ENCODE measurements around the gene E2F7. TPM values are rescaled to one million over a fixed set of nuclear protein-coding genes. Genes with fewer than 3 reads are reported as not detected.

Gene E2F7
- total RNA-seq, 1 experiment from 2014 or later, result 8.7 TPM

- DNase-seq, result peak; percentile 26
- no peaks in the 10 kb centered on the region for H3K27me3 ChIP-seq (ENCODE audit: control insufficient read depth, insufficient read depth, low read length)
- peaks cover 17% of the 10 kb centered on the region for H3K36me3 ChIP-seq (replicated peaks; ENCODE audit: control insufficient read depth, insufficient read depth, low read length)
- H3K4me3 ChIP-seq (ENCODE audit: insufficient read depth, low read depth, low read length), result no peak overlapping the region
These were observed 15.5 kb downstream of the E2F7 start for GRCh38 chr12:77049767-77050353.

- Histone ChIP-seq H3K36me3 (replicated peaks; ENCODE audit: control insufficient read depth, insufficient read depth, low read length) (peaks cover 31% of the 10 kb centered on the region), H3K27me3 (ENCODE audit: control insufficient read depth, insufficient read depth, low read length) (no peaks in the 10 kb centered on the region), H3K4me3 (ENCODE audit: insufficient read depth, low read depth, low read length) (no peak overlapping the region)
- no peak for DNase-seq
These were observed 17.8 kb downstream of the E2F7 start for GRCh38 chr12:77047341-77048109.

- Histone ChIP-seq H3K27me3 (ENCODE audit: control insufficient read depth, insufficient read depth, low read length) (no peaks in the 10 kb centered on the region), H3K36me3 (replicated peaks; ENCODE audit: control insufficient read depth, insufficient read depth, low read length) (peaks cover 37% of the 10 kb centered on the region), H3K4me3 (ENCODE audit: insufficient read depth, low read depth, low read length) (no peak overlapping the region)
- no peak for DNase-seq
These were observed 18.9 kb downstream of the E2F7 start for GRCh38 chr12:77046468-77046867.

- no peak for DNase-seq
- Histone ChIP-seq H3K4me3 (ENCODE audit: insufficient read depth, low read depth, low read length) (no peak overlapping the region), H3K27me3 (ENCODE audit: control insufficient read depth, insufficient read depth, low read length) (no peaks in the 10 kb centered on the region), H3K36me3 (replicated peaks; ENCODE audit: control insufficient read depth, insufficient read depth, low read length) (peaks cover 36% of the 10 kb centered on the region)
These were observed 20.2 kb downstream of the E2F7 start for GRCh38 chr12:77045183-77045582.

GRCh38 chr12:77044721-77045120, 20.6 kb downstream of the E2F7 start:
- H3K4me3 ChIP-seq (ENCODE audit: insufficient read depth, low read depth, low read length), result no peak overlapping the region
- H3K36me3 ChIP-seq (replicated peaks; ENCODE audit: control insufficient read depth, insufficient read depth, low read length), result peaks cover 36% of the 10 kb centered on the region
- no peak for DNase-seq
- no peaks in the 10 kb centered on the region for H3K27me3 ChIP-seq (ENCODE audit: control insufficient read depth, insufficient read depth, low read length)

DNA sequence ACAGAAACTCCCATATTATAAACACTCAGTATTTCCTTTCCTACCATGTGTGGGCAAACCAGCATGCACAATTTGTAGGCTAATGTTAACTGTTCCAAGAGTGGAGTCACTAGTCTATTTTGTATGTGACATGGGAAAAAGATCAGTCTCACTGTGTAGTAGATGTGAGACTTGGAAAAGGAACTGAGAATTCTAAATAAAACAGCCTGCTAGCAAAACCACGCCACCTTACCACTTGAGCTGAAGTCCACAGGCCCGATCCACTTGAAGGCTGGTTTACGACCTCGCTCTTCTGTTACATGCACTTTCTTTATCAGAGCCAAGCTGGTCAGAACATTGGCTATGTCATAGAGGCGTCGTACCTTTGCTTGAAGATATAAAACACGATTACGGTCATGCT, 22.5 kb downstream of the E2F7 start:
- no peaks in the 10 kb centered on the region for H3K27me3 ChIP-seq (ENCODE audit: control insufficient read depth, insufficient read depth, low read length)

GRCh38 chr12:77040231-77040630, 25.1 kb downstream of the E2F7 start:
- H3K27me3 ChIP-seq (ENCODE audit: control insufficient read depth, insufficient read depth, low read length), result no peaks in the 10 kb centered on the region
- DNase-seq, result no peak
- H3K4me3 ChIP-seq (ENCODE audit: insufficient read depth, low read depth, low read length), result no peak overlapping the region
- peaks cover 24% of the 10 kb centered on the region for H3K36me3 ChIP-seq (replicated peaks; ENCODE audit: control insufficient read depth, insufficient read depth, low read length)

More for the DNA sequence above, 22.5 kb downstream of the E2F7 start:
- Histone ChIP-seq H3K36me3 (replicated peaks; ENCODE audit: control insufficient read depth, insufficient read depth, low read length) (peaks cover 33% of the 10 kb centered on the region), H3K4me3 (ENCODE audit: insufficient read depth, low read depth, low read length) (no peak overlapping the region)
- no peak for DNase-seq

GRCh38 chr12:77035226-77035625, 30.1 kb downstream of the E2F7 start:
- DNase-seq, result no peak
- no peak overlapping the region for H3K4me3 ChIP-seq (ENCODE audit: insufficient read depth, low read depth, low read length)
- H3K27me3 ChIP-seq (ENCODE audit: control insufficient read depth, insufficient read depth, low read length), result no peaks in the 10 kb centered on the region
- peaks cover 15% of the 10 kb centered on the region for H3K36me3 ChIP-seq (replicated peaks; ENCODE audit: control insufficient read depth, insufficient read depth, low read length)

- no peak overlapping the region for H3K4me3 ChIP-seq (ENCODE audit: insufficient read depth, low read depth, low read length)
- H3K27me3 ChIP-seq (ENCODE audit: control insufficient read depth, insufficient read depth, low read length), result no peaks in the 10 kb centered on the region
- no peak for DNase-seq
- H3K36me3 ChIP-seq (replicated peaks; ENCODE audit: control insufficient read depth, insufficient read depth, low read length), result peaks cover 27% of the 10 kb centered on the region
These were observed 31.5 kb downstream of the E2F7 start for GRCh38 chr12:77033658-77034536.

DNA sequence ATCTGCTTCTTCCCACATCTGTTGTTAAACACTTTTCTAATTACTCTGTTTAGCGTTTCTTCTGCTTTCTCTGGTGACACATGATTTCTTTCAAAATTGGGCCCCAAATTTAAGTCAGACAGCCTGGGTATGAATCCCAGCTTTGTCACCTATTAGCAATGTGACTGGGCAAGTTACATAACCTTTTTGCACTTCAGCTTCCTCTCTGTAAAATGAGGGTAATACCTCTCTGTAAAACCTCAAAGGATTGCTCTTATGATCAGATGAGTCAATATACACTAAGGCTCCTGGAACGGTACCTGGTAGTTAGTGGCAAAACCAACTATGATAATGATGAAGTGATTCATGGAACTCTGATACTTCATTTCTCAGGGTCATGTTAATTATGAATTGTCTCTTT, 33.0 kb downstream of the E2F7 start:
- no peak for DNase-seq
- Histone ChIP-seq H3K36me3 (replicated peaks; ENCODE audit: control insufficient read depth, insufficient read depth, low read length) (peaks cover 32% of the 10 kb centered on the region), H3K27me3 (ENCODE audit: control insufficient read depth, insufficient read depth, low read length) (no peaks in the 10 kb centered on the region), H3K4me3 (ENCODE audit: insufficient read depth, low read depth, low read length) (no peak overlapping the region)

- no peak for DNase-seq
- H3K27me3 ChIP-seq (ENCODE audit: control insufficient read depth, insufficient read depth, low read length), result no peaks in the 10 kb centered on the region
- no peak overlapping the region for H3K4me3 ChIP-seq (ENCODE audit: insufficient read depth, low read depth, low read length)
- peaks cover 33% of the 10 kb centered on the region for H3K36me3 ChIP-seq (replicated peaks; ENCODE audit: control insufficient read depth, insufficient read depth, low read length)
These were observed 33.6 kb downstream of the E2F7 start for GRCh38 chr12:77031745-77032144.

DNA sequence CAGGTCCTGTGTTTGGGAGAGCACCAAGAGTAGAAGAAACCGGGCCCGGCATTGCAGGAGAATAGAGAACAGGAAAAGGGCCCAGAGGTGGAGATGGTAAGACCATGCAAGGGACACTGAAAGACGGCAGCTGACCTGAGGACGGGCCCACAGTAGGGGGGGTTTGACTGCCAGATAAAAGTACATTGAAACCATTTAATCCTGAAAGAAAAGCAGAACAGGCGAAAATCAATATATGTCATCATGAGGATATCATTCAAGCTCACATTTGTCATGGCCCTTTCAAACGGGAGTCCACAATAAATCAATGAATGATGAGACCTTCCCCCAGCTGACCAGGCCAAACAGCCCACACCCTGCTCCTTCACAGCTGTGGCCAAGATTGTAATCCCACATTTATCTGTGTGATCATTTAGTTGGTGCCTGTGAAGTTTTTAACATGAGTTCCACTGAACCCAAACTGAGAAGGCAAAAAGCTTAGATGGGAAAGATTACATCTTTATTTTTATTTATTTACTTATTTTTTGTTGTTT, 39.5 kb downstream of the E2F7 start:
- peaks cover 31% of the 10 kb centered on the region for H3K36me3 ChIP-seq (replicated peaks; ENCODE audit: control insufficient read depth, insufficient read depth, low read length)
- no peak overlapping the region for H3K4me3 ChIP-seq (ENCODE audit: insufficient read depth, low read depth, low read length)

GRCh38 chr12:77023501-77023900, 41.9 kb downstream of the E2F7 start:
- no peaks in the 10 kb centered on the region for H3K27me3 ChIP-seq (ENCODE audit: control insufficient read depth, insufficient read depth, low read length)
- no peak for DNase-seq
- peaks cover 23% of the 10 kb centered on the region for H3K36me3 ChIP-seq (replicated peaks; ENCODE audit: control insufficient read depth, insufficient read depth, low read length)
- H3K4me3 ChIP-seq (ENCODE audit: insufficient read depth, low read depth, low read length), result no peak overlapping the region

More for the DNA sequence above, 39.5 kb downstream of the E2F7 start:
- no peaks in the 10 kb centered on the region for H3K27me3 ChIP-seq (ENCODE audit: control insufficient read depth, insufficient read depth, low read length)
- no peak for DNase-seq

- peaks cover 15% of the 10 kb centered on the region for H3K36me3 ChIP-seq (replicated peaks; ENCODE audit: control insufficient read depth, insufficient read depth, low read length)
- no peaks in the 10 kb centered on the region for H3K27me3 ChIP-seq (ENCODE audit: control insufficient read depth, insufficient read depth, low read length)
- DNase-seq, result no peak
- H3K4me3 ChIP-seq (ENCODE audit: insufficient read depth, low read depth, low read length), result no peak overlapping the region
These were observed 45.4 kb downstream of the E2F7 start for GRCh38 chr12:77019920-77020319.

Measured in H7 (cell line).